Measurements from ENCODE around the gene MRPL55.

DNA sequence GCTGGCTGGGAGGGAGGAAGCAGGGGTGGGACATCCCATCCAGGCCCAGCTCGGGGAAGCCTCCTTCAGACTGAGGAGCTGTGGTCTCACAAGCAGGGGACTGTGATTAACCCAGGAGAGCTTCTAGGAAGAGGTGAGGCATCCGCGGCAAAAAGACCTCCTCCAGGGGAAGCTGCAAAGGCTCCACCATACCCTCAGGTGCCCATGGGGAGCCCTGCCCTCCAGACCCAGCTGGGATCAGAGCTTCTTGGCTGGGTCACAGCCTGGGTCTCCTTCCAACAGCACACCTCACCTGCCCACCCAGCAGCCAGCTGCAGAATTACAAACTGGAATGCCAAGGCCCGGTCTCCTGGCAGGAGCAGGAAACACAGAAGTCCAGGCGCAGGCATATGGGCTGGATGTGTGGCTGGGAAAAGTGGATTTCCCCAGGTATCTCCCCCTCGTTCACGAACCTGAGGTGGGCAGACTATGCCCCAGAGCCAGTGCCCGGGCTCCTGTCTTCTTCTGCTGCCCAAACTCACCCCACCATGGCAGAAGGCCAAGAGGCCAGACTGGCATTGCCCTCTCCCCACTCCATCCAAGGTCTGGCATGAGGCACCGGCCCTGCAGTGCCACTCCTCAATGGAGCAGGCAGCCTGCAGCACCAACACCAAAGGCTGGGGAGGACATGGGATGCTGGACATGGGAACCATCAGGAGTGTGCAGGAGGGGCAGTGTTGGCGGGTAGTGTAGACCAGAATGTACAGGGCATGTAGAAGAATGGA is 42.0 kb downstream of the MRPL55 start:
- TF ChIP-seq EZH2 (IDR thresholded peaks at IDR 0.05; ENCODE audit: borderline replicate concordance, low read depth, low read length, poor library complexity, severe bottlenecking) (no peak), CTCF (conservative IDR thresholded peaks at IDR 0.05; ENCODE audit: low read depth, low read length) (no peak)

All from A673 (cell line).